Neural crest cell (in vitro differentiated cells): ENCODE results near the gene SLC22A3. TPM values are rescaled to one million over a fixed set of nuclear protein-coding genes. Genes with fewer than 3 reads are reported as not detected.

Experiments used
- DNase-seq: peaks from one replicate; pipeline ENCODE4 v3.0.0; 2021; ENCODE audit warnings: low read depth, mixed read lengths, low spot score
- H3K27ac Mint-ChIP-seq: one replicate; pipeline ENCODE4 v1.8.0; 2021; ENCODE audit warnings: mild to moderate bottlenecking, mixed read lengths; ENCODE audit not compliant: unreplicated experiment
- H3K27me3 Mint-ChIP-seq: 2 replicates; pipeline ENCODE4 v1.8.0; 2021; ENCODE audit warnings: low read depth, mild to moderate bottlenecking, mixed read lengths
- H3K36me3 Mint-ChIP-seq: 2 replicates; pipeline ENCODE4 v1.8.0; 2021; ENCODE audit warnings: low read depth, mild to moderate bottlenecking, mixed read lengths
- H3K4me1 Mint-ChIP-seq: 2 replicates; pipeline ENCODE4 v1.8.0; 2021; ENCODE audit warnings: mixed read lengths
- H3K4me3 Mint-ChIP-seq: one replicate; pipeline ENCODE4 v1.8.0; 2021; ENCODE audit warnings: mild to moderate bottlenecking, mixed read lengths
- H3K9me3 Mint-ChIP-seq: 2 replicates; pipeline ENCODE4 v1.8.0; 2021; ENCODE audit warnings: mixed read lengths
- total RNA-seq: library from RNA; stranded (reverse); gene quantifications from 2 replicates; pipeline ENCODE4 v1.2.1, GENCODE V29; 2021
- TF ChIP-seq, protein P1 (sequence below): fragments of 200-600 bp; sonication (generic); conservative IDR thresholded peaks from 2 replicates; pipeline ENCODE4 v1.5.0; 2021; ENCODE audit warnings: antibody characterized with exemption, mild to moderate bottlenecking

The SLC22A3 gene
- total RNA-seq, 1 donor from 2014 or later, result 0.12 TPM

DNA sequence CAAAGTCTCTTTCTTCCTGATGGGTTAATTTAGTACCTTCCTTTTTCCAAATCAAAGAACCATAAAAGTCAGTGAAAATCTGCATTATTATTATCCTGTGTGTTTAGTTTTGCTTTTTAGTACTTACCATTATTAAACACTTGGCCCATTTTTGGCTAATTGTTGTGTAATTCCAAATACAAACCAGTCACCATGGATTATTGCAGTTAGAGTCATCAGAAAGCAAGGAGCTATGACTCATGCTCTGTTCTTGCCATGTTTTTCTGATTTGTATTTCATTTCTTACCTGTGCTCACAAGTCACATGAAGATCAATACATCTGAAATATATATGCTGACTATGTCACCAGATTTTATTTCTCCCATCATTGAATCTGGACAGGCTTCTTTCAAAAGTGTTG is 31.3 kb downstream of the SLC22A3 start:
- no peaks in the 10 kb centered on the region for H3K36me3 Mint-ChIP-seq
- no peaks in the 10 kb centered on the region for H3K9me3 Mint-ChIP-seq
- H3K27me3 Mint-ChIP-seq, result no peaks in the 10 kb centered on the region
- H3K4me3 Mint-ChIP-seq, result no peak overlapping the region
- H3K4me1 Mint-ChIP-seq, result no peaks in the 10 kb centered on the region
- TF ChIP-seq, protein P1, sequence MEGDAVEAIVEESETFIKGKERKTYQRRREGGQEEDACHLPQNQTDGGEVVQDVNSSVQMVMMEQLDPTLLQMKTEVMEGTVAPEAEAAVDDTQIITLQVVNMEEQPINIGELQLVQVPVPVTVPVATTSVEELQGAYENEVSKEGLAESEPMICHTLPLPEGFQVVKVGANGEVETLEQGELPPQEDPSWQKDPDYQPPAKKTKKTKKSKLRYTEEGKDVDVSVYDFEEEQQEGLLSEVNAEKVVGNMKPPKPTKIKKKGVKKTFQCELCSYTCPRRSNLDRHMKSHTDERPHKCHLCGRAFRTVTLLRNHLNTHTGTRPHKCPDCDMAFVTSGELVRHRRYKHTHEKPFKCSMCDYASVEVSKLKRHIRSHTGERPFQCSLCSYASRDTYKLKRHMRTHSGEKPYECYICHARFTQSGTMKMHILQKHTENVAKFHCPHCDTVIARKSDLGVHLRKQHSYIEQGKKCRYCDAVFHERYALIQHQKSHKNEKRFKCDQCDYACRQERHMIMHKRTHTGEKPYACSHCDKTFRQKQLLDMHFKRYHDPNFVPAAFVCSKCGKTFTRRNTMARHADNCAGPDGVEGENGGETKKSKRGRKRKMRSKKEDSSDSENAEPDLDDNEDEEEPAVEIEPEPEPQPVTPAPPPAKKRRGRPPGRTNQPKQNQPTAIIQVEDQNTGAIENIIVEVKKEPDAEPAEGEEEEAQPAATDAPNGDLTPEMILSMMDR, result no peak
- DNase-seq, result no peak
- H3K27ac Mint-ChIP-seq, result no peak overlapping the region

DNA sequence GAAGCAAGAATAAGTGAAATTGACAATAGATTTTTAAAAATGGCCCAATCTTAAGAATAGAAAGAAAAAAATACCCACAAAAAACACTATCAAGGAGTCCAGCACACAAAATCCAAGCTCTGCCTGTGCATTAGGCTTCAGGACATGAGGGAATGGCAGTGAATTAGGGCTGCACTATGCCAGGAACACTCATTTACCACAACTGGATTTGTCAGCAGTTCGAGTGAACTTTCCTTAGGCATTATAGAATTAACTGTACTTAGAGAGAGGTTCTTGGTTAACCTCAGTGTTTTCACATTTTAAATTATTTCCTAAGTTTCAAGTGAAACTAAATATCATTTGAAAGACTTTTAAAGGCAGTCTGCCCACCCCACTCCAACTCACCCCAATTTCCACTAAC is 34.8 kb downstream of the SLC22A3 start:
- Mint-ChIP-seq H3K4me3 (no peak overlapping the region), H3K9me3 (no peaks in the 10 kb centered on the region), H3K27ac (no peak overlapping the region), H3K36me3 (no peaks in the 10 kb centered on the region), H3K27me3 (no peaks in the 10 kb centered on the region), H3K4me1 (no peaks in the 10 kb centered on the region)
- TF ChIP-seq, protein P1, result no peak
- no peak for DNase-seq

DNA sequence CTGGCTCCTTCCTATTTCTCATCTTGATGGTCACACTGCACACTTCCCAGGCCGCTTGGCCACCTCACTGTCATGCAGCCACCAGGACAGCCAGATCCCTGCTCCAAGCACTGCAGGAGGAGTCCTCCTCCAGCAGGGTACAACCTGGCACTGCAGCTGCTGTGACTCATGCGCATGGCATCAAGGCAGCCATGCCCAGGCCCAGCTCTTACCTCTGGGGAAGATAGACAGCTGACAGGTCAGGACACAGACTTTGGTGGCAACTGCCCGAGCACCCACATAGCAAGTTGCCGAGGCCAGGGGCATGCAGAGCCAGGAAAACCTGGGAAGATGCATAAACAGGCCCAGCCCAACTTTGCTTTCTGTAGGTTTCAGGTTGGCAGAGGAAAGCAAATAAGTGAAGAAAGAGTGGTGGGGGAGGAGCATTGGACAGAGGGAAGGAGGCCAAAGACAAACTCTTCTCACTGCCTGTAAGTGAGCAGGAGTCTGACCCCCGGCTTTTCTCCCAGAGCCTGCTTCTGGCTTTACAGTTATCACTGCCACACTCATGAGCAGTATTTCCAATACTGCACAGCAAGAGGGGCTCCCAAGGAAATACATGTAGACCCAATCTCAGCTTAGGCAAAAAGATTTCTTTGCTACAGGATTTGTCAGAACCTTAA is 38.8 kb downstream of the SLC22A3 start:
- Mint-ChIP-seq H3K4me1 (no peaks in the 10 kb centered on the region), H3K9me3 (no peaks in the 10 kb centered on the region)

GRCh38 chr6:160387916-160388643 is 39.9 kb downstream of the SLC22A3 start:
- Mint-ChIP-seq H3K27me3 (peaks cover 4% of the 10 kb centered on the region), H3K4me3 (no peak overlapping the region), H3K36me3 (no peaks in the 10 kb centered on the region), H3K4me1 (no peaks in the 10 kb centered on the region), H3K27ac (no peak overlapping the region), H3K9me3 (no peaks in the 10 kb centered on the region)
- TF ChIP-seq, protein P1, result no peak
- DNase-seq, result no peak

More for the DNA sequence above, 38.8 kb downstream of the SLC22A3 start:
- Mint-ChIP-seq H3K4me3 (no peak overlapping the region), H3K27ac (no peak overlapping the region), H3K27me3 (peaks cover 4% of the 10 kb centered on the region), H3K36me3 (no peaks in the 10 kb centered on the region)
- TF ChIP-seq, protein P1, result no peak
- no peak for DNase-seq

DNA sequence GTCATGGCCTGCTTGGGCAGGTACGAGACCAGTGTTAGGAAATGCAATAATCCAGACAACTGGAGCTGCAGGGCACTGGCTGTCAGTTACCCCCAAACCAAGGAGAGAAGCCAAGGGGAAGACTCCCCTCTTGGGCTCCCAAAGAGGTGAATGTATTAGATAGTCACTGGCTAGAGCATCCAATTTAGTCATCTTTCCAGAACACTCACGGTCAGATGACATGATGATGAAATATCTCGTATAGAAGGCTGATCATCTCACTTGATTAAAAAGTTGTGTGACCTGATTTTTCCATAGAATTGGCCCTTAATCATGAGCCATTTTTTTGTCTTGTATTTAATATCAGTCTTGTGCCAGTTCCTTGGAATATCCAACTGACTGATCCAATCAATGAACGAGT is 40.7 kb downstream of the SLC22A3 start:
- TF ChIP-seq, protein P1, result no peak
- Mint-ChIP-seq H3K4me1 (no peaks in the 10 kb centered on the region), H3K36me3 (no peaks in the 10 kb centered on the region), H3K9me3 (peaks cover 4% of the 10 kb centered on the region), H3K27ac (no peak overlapping the region), H3K27me3 (peaks cover 4% of the 10 kb centered on the region), H3K4me3 (no peak overlapping the region)
- DNase-seq, result no peak
